ENCODE measurements around the gene TLE1. TPM values are rescaled to one million over a fixed set of nuclear protein-coding genes. Genes with fewer than 3 reads are reported as not detected.
"Not testable (repeated sequence)": the region's sequence is repeated elsewhere in the genome, so short reads cannot be mapped to it uniquely, and the experiment has no call there.

Gene TLE1
- total RNA-seq, 1 donor from 2014 or later: 42.5 TPM

GRCh38 chr9:81598123-81598497, 91.2 kb downstream of the TLE1 start:
- TF ChIP-seq CTCF (conservative IDR thresholded peaks at IDR 0.05): no peak
- Mint-ChIP-seq H3K4me3 (peak overlapping the region; percentile 12), H3K9me3 (no peaks in the 10 kb centered on the region), H3K4me1 (peaks cover 34% of the 10 kb centered on the region), H3K27me3 (ENCODE audit: low read depth) (no peaks in the 10 kb centered on the region), H3K36me3 (ENCODE audit: low read depth) (peaks cover 41% of the 10 kb centered on the region), H3K27ac (ENCODE audit: unreplicated experiment) (no peak overlapping the region)
- DNase-seq (ENCODE audit: low read depth, low spot score): no peak

- H3K27me3 Mint-ChIP-seq (ENCODE audit: low read depth): no peaks in the 10 kb centered on the region
- peak overlapping the region; percentile 53 for H3K27ac Mint-ChIP-seq (ENCODE audit: unreplicated experiment)
- peaks cover 41% of the 10 kb centered on the region for H3K36me3 Mint-ChIP-seq (ENCODE audit: low read depth)
- TF ChIP-seq CTCF (conservative IDR thresholded peaks at IDR 0.05): no peak
- H3K4me1 Mint-ChIP-seq: peaks cover 39% of the 10 kb centered on the region
- no peak for DNase-seq (ENCODE audit: low read depth, low spot score)
- H3K9me3 Mint-ChIP-seq: no peaks in the 10 kb centered on the region
- no peak overlapping the region for H3K4me3 Mint-ChIP-seq
These were observed 91.8 kb downstream of the TLE1 start for GRCh38 chr9:81597419-81598122.

- Mint-ChIP-seq H3K36me3 (ENCODE audit: low read depth) (peaks cover 37% of the 10 kb centered on the region), H3K27ac (ENCODE audit: unreplicated experiment) (peak overlapping the region; percentile 69), H3K27me3 (ENCODE audit: low read depth) (no peaks in the 10 kb centered on the region), H3K9me3 (no peaks in the 10 kb centered on the region), H3K4me1 (peaks cover 38% of the 10 kb centered on the region), H3K4me3 (no peak overlapping the region)
- no peak for DNase-seq (ENCODE audit: low read depth, low spot score)
- TF ChIP-seq CTCF (conservative IDR thresholded peaks at IDR 0.05): no peak
These were observed 92.5 kb downstream of the TLE1 start for GRCh38 chr9:81596679-81597418.

- Mint-ChIP-seq H3K4me1 (peaks cover 35% of the 10 kb centered on the region), H3K4me3 (peak overlapping the region; percentile 2), H3K9me3 (no peaks in the 10 kb centered on the region), H3K27ac (ENCODE audit: unreplicated experiment) (peak overlapping the region; percentile 1), H3K27me3 (ENCODE audit: low read depth) (no peaks in the 10 kb centered on the region), H3K36me3 (ENCODE audit: low read depth) (peaks cover 36% of the 10 kb centered on the region)
- no peak for TF ChIP-seq CTCF (conservative IDR thresholded peaks at IDR 0.05)
- DNase-seq (ENCODE audit: low read depth, low spot score): no peak
These were observed 93.3 kb downstream of the TLE1 start for GRCh38 chr9:81595887-81596543.

GRCh38 chr9:81595293-81595692, 94.1 kb downstream of the TLE1 start:
- not testable (repeated sequence) for H3K27me3 Mint-ChIP-seq (ENCODE audit: low read depth); H3K9me3 Mint-ChIP-seq; DNase-seq (ENCODE audit: low read depth, low spot score); H3K4me3 Mint-ChIP-seq; H3K27ac Mint-ChIP-seq (ENCODE audit: unreplicated experiment)
- H3K4me1 Mint-ChIP-seq: peaks cover 35% of the 10 kb centered on the region
- H3K36me3 Mint-ChIP-seq (ENCODE audit: low read depth): peaks cover 36% of the 10 kb centered on the region

Data from neural crest cell (in vitro differentiated cells).